CD14-positive monocyte (primary cell): ENCODE results near the gene AGER. TPM values are rescaled to one million over a fixed set of nuclear protein-coding genes. Genes with fewer than 3 reads are reported as not detected.
A peak's percentile ranks its signal among the peaks of the same experiment; 100 is the strongest.

Experiments used
- DNase-seq, 3 donors: peaks; one replicate each; pipeline ENCODE4 v3.0.0-alpha.2; 2011 to 2022
- H2AFZ ChIP-seq: 2 replicates; pipeline ENCODE4 v1.6.0; 2012; ENCODE audit warnings: mild to moderate bottlenecking, low read depth, low read length, inconsistent platforms; ENCODE audit not compliant: insufficient read depth, poor library complexity, severe bottlenecking
- H3K27ac ChIP-seq, 2 donors: 1 replicate in 1 of 2; 2 replicates in 1 of 2; pipeline ENCODE4 v1.5.1; 2012 to 2013; ENCODE audit warnings: low read length in 2 of 2, control low read depth in 1 of 2, inconsistent platforms in 1 of 2, low read depth in 1 of 2, mild to moderate bottlenecking in 1 of 2
- H3K27me3 ChIP-seq, 2 donors: one replicate each; pipeline versions ENCODE4 v1.6.0 to v1.6.1; 2011 to 2013; ENCODE audit warnings: low read length in 2 of 2; ENCODE audit not compliant: control insufficient read depth in 2 of 2, insufficient read depth in 2 of 2
- H3K36me3 ChIP-seq, 2 donors: replicated peaks in 1 of 2; 1 replicate in 1 of 2; 2 replicates in 1 of 2; pipeline versions ENCODE4 v1.5.1 to v1.6.1; 2012 to 2013; ENCODE audit warnings: low read length in 2 of 2, control low read depth in 1 of 2, inconsistent platforms in 1 of 2, mild to moderate bottlenecking in 1 of 2; ENCODE audit not compliant: insufficient read depth in 2 of 2, control insufficient read depth in 1 of 2
- H3K4me1 ChIP-seq, 2 donors: 1 replicate in 1 of 2; 2 replicates in 1 of 2; pipeline versions ENCODE4 v1.5.1 to v1.6.1; 2012 to 2013; ENCODE audit warnings: low read length in 2 of 2, control low read depth in 1 of 2, inconsistent platforms in 1 of 2, mild to moderate bottlenecking in 1 of 2, moderate library complexity in 1 of 2; ENCODE audit not compliant: insufficient read depth in 2 of 2, control insufficient read depth in 1 of 2
- H3K4me2 ChIP-seq: replicated peaks from 2 replicates; pipeline ENCODE3; 2012; ENCODE audit warnings: low read length, moderate library complexity, mild to moderate bottlenecking; ENCODE audit not compliant: poor library complexity, severe bottlenecking; ENCODE audit errors: extremely low read depth
- H3K4me3 ChIP-seq, 3 experiments: fragments of 200-600 bp in 1 of 3; sonication (generic) in 1 of 3; replicated peaks in 1 of 3; 1 replicate in 2 of 3; 2 replicates in 1 of 3; pipeline ENCODE4 v1.5.1; 2011 to 2013; ENCODE audit warnings: low read length in 3 of 3, mild to moderate bottlenecking in 3 of 3, control low read depth in 2 of 3, low read depth in 2 of 3, inconsistent platforms in 1 of 3, moderate library complexity in 1 of 3
- H3K79me2 ChIP-seq: 2 replicates; pipeline ENCODE4 v1.6.0; 2012; ENCODE audit warnings: mild to moderate bottlenecking, control low read depth, inconsistent platforms, low read length, moderate library complexity; ENCODE audit not compliant: insufficient read depth
- H3K9ac ChIP-seq: 2 replicates; pipeline ENCODE4 v1.6.0; 2017; ENCODE audit warnings: low read length, mild to moderate bottlenecking; ENCODE audit not compliant: insufficient read depth, poor library complexity, severe bottlenecking
- H3K9me3 ChIP-seq, 2 donors: replicated peaks in 1 of 2; 1 replicate in 1 of 2; 2 replicates in 1 of 2; pipeline versions ENCODE4 v1.5.1 to v1.6.1; 2012 to 2013; ENCODE audit warnings: low read length in 2 of 2, control low read depth in 1 of 2; ENCODE audit not compliant: control insufficient read depth in 1 of 2, insufficient read depth in 1 of 2
- H4K20me1 ChIP-seq: 2 replicates; pipeline ENCODE4 v1.6.0; 2012; ENCODE audit warnings: mild to moderate bottlenecking, low read length, control low read depth, moderate library complexity; ENCODE audit not compliant: insufficient read depth
- H3K27ac Mint-ChIP-seq, 7 donors: one replicate each; pipeline ENCODE4 v1.8.0; 2020; ENCODE audit warnings: mild to moderate bottlenecking in 7 of 7, mixed read lengths in 7 of 7, moderate library complexity in 6 of 7, inconsistent platforms in 2 of 7
- H3K27me3 Mint-ChIP-seq, 3 donors: one replicate each; pipeline ENCODE4 v1.8.0; 2021 to 2022; ENCODE audit warnings: low read depth in 3 of 3, mild to moderate bottlenecking in 3 of 3, mixed read lengths in 3 of 3, moderate library complexity in 3 of 3, inconsistent platforms in 1 of 3
- H3K36me3 Mint-ChIP-seq, 2 donors: one replicate each; pipeline ENCODE4 v1.8.0; 2020; ENCODE audit warnings: mixed read lengths in 2 of 2, inconsistent platforms in 1 of 2, mild to moderate bottlenecking in 1 of 2
- H3K4me1 Mint-ChIP-seq: one replicate; pipeline ENCODE4 v1.8.0; 2020; ENCODE audit warnings: mild to moderate bottlenecking, mixed read lengths
- H3K4me3 Mint-ChIP-seq, 2 donors: one replicate each; pipeline ENCODE4 v1.8.0; 2020; ENCODE audit warnings: mild to moderate bottlenecking in 2 of 2, mixed read lengths in 2 of 2, moderate library complexity in 1 of 2
- H3K9me3 Mint-ChIP-seq, 7 donors: one replicate each; pipeline ENCODE4 v1.8.0; 2020 to 2022; ENCODE audit warnings: mixed read lengths in 7 of 7, mild to moderate bottlenecking in 6 of 7, moderate library complexity in 6 of 7, inconsistent platforms in 2 of 7
- CTCF ChIP-seq: fragments of 200-600 bp; IDR thresholded peaks from one replicate; pipeline ENCODE4 v1.8.0; 2022; ENCODE audit warnings: antibody characterized with exemption, mild to moderate bottlenecking
- WGBS: methylation state at CpG from one replicate; pipeline ENCODE4 v1.1.5; 2013; ENCODE audit warnings: missing lambda C conversion rate; ENCODE audit not compliant: insufficient coverage; 5-methylcytosine and 5-hydroxymethylcytosine counted together
- intact Hi-C, 2 donors: fragments of 100-400 bp; cut with micrococcal nuclease; formaldehyde crosslinking; loops; one replicate each; pipeline versions ENCODE4 v1.15.0 to v1.15.1; 2023
- polyA plus RNA-seq, 3 donors: library from polyadenylated mRNA; depleted of rRNA in 1 of 3; unstranded in 2 of 3; stranded (reverse) in 1 of 3; fragments of 300-500 nt in 2 of 3; fragments of >200 nt in 1 of 3; fragmentation: Illumina TruSeq in 2 of 3; gene quantifications; 1 replicate in 2 of 3; 2 replicates in 1 of 3; pipeline ENCODE4 v1.2.3, GENCODE V29; 2012 to 2021

The AGER gene
- polyA plus RNA-seq, 3 donors = 0.60 to 55.0 TPM; not detected in 1

- 64% methylated on average over 2 of the region's 5 CpGs for WGBS
- Histone ChIP-seq H2AFZ (peak overlapping the region; percentile 93), H3K4me2 (peak overlapping the region; percentile 97), H3K27me3 (no peaks in the 10 kb centered on the region), H3K4me1 (peaks cover 49 to 64% of the 10 kb centered on the region in 2 donors), H3K27ac (peak overlapping the region; percentile 89 to 90), H3K4me3 (peak overlapping the region; percentile 71 to 94 (median 82)), H4K20me1 (no peaks in the 10 kb centered on the region), H3K79me2 (peaks cover 49% of the 10 kb centered on the region), H3K9me3 (no peaks in the 10 kb centered on the region), H3K9ac (peak overlapping the region; percentile 81), H3K36me3 (peaks cover 11 to 18% of the 10 kb centered on the region in 2 donors)
- H3K36me3 Mint-ChIP-seq = peaks cover 16 to 18% of the 10 kb centered on the region in 2 donors
- H3K4me1 Mint-ChIP-seq = peaks cover 75% of the 10 kb centered on the region
- peak overlapping the region; percentile 90 to 98 for H3K4me3 Mint-ChIP-seq
- intact Hi-C loops = loop anchor here (1.0 to 5.0 kb wide), 2 partner anchors 28 to 54 kb away; no protein-coding TSS in a partner anchor
- no peak for TF ChIP-seq CTCF
- H3K27ac Mint-ChIP-seq = peak overlapping the region; percentile 96 to 100 (median 100)
- DNase-seq = peak in 2 of 3 donors; percentile 32 to 66
- H3K27me3 Mint-ChIP-seq = peaks cover 0 to 4% (median 0%) of the 10 kb centered on the region in 3 donors
- no peaks in the 10 kb centered on the region for H3K9me3 Mint-ChIP-seq
Measured at GRCh38 chr6:32176476-32177182, 7.4 kb downstream of the AGER start.

- H3K36me3 Mint-ChIP-seq = peaks cover 14 to 16% of the 10 kb centered on the region in 2 donors
- WGBS = under 1% methylated on average over 17 of the region's 27 CpGs
- H3K27me3 Mint-ChIP-seq = peaks cover 0 to 4% (median under 1%) of the 10 kb centered on the region in 3 donors
- H3K4me1 Mint-ChIP-seq = peaks cover 69% of the 10 kb centered on the region
- peak within 1 kb of the TSS; percentile 97 for H3K4me2 ChIP-seq
- no peaks in the 10 kb centered on the region for H3K9me3 ChIP-seq
- H3K4me3 ChIP-seq = peak within 1 kb of the TSS; percentile 71 to 94 (median 82)
- peak within 1 kb of the TSS; percentile 90 to 98 for H3K4me3 Mint-ChIP-seq
- no peak for TF ChIP-seq CTCF
- peak within 1 kb of the TSS; percentile 96 to 100 (median 100) for H3K27ac Mint-ChIP-seq
- peak within 1 kb of the TSS; percentile 81 for H3K9ac ChIP-seq
- peak within 1 kb of the TSS; percentile 89 to 90 for H3K27ac ChIP-seq
- peak; percentile 92 to 95 (median 93) for DNase-seq
- no peaks in the 10 kb centered on the region for H4K20me1 ChIP-seq
- H3K79me2 ChIP-seq = peaks cover 42% of the 10 kb centered on the region
- intact Hi-C loops = loop anchor here (1.0 to 5.0 kb wide), 3 partner anchors 21 to 54 kb away; partner anchors contain the start of gene PPT2 (in 1 of the 2)
- H3K27me3 ChIP-seq = no peaks in the 10 kb centered on the region
- peaks cover 8 to 16% of the 10 kb centered on the region in 2 donors for H3K36me3 ChIP-seq
- H3K4me1 ChIP-seq = peaks cover 49 to 63% of the 10 kb centered on the region in 2 donors
- no peaks in the 10 kb centered on the region for H3K9me3 Mint-ChIP-seq
- peak within 1 kb of the TSS; percentile 93 for H2AFZ ChIP-seq
Measured at GRCh38 chr6:32175711-32176475, 8.2 kb downstream of the AGER start, which contains the start of gene AGPAT1. Gene AGPAT1 (minus strand): TSS chr6:32176084. CDS start chr6:32171496, 4,588 bp downstream.
